Globus pallidus (tissue), 1 donor: ENCODE measurements around the gene DDX52.
"Not testable (repeated sequence)": the region's sequence is repeated elsewhere in the genome, so short reads cannot be mapped to it uniquely, and the experiment has no call there.

Experiments
- DNase-seq: peaks from one replicate; pipeline ENCODE4 v3.0.0-alpha.2; 2015; ENCODE audit warnings: low spot score

DDX52 gene

DNA sequence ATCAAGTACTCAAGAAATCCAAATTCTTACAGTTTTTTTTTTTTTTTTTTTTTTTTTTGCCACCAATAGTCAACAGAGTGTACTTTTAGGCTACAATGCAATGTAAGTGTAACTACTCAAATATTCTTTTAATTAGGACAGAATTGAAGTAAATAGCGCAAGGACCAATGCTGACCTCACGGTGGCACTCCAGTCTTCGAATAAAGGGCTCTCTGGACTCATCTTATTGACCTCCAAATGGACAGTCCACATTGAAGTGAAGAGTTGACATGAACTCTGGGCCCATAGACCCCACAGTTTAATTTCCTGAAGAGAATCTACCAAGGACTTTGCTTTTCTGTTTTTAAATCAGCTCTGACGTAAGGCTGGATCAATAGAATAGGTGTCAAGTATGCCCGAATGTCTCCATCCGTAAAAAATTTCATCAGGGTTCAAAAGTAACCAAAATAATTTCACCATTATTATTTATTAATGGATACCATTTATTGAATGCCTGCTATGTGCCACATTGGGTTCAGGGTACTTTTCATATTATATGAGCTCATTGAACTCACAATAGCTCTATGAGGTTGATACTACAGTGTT, 7.3 kb upstream of the DDX52 start:
- DNase-seq: peak; percentile 34

DNA sequence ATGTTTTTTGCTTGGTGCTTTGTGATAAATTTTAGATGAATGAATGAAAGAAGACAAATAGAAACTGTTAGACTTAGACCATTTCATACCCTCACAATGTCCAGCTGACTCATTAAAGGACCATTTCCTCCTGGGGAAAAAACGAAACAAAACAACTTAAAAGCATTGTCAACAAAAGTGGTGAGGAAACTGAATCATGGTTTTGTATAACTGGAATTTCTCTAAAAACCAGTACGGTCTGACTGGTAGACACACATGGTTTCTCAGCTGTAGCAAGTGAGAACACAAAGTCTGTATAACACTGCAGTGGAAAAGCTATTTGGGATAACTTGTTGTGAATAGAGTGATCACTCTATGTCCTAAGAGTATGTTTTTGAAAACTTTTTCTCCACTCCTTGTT, 5.3 kb upstream of the DDX52 start:
- DNase-seq: no peak

DNA sequence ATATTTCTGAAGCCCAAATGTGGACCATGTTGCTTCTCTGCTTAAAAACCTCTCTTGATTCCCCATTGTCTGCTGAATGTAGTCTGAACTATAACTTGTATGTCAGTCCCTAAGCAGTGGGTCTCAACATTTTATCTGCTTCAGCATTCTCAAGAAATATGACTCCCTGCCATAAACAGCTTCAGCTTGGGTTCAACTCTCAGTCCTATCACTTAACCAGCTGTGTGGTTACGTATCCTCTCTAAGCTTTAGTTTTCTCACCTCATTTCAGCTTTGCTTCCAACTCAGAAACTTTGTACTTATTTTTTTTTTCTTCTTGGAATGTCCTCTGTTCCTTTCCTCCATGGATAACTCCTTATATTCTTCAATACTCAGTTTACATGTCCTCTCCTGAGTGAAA, 4.6 kb upstream of the DDX52 start:
- DNase-seq: no peak

DNA sequence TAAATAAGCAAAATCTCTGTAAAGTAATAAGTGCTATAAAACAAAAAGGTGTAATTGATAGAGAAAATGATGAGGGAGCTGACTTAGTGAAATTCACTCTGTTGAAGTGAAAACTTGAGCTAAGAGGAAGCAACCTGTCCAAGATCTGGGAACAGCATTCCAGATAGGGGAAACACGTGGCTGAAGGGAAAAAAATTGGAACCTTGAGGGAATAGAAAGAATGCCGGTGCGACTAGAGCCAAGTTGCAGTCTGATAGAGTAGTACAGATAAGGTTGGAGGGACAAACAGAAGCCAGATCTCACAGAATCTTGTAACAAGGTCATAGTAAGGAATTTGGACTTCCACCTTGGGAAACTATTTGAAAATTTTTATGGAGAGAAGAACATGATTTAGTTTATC, 623 bp upstream of the DDX52 start:
- no peak for DNase-seq

DNA sequence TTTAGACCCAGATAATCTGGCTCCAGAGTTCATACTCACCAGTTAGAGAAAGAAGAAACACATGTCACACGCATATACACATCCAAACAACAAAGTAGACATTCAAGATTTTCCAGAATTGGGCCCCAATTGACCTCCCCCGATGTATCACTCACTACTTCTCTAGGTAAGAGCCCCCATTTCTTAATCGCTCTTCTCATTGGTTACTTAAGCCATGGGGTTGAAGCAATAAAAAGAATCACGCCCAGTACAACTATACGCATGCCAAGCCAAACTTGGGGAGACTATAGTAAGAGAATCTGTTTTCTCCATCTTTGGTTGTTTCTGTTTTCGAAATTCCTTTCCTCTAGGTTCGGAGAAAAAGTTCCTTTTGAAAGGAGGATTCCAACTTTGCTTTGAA, 565 bp downstream of the DDX52 start:
- no peak for DNase-seq

DNA sequence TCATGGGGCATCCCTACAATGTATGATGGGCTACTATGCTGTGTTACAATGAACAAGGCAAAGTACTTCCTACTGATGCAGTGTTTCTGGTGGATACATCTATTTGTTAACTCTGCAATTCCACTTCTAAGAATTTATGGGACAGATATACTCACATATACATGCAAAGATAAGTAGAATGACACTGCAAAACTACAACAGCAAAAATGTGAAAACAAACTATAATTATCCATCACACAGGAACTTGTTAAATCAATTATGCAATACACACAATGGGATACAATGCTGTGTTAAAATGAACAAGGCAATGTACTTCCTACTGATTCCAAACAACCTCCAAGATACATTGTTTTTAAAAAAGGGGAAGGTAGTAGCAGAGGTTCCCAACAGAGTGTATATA, 3.2 kb downstream of the DDX52 start:
- DNase-seq: no peak

- DNase-seq: no peak
These were observed 5.3 kb downstream of the DDX52 start for GRCh38 chr17:37637956-37638355.

GRCh38 chr17:37616430-37616829, 26.8 kb downstream of the DDX52 start:
- DNase-seq: not testable (repeated sequence)

- no peak for DNase-seq
These were observed 28.4 kb downstream of the DDX52 start for GRCh38 chr17:37614823-37615222.

GRCh38 chr17:37614391-37614790, 28.9 kb downstream of the DDX52 start:
- DNase-seq: no peak

DNA sequence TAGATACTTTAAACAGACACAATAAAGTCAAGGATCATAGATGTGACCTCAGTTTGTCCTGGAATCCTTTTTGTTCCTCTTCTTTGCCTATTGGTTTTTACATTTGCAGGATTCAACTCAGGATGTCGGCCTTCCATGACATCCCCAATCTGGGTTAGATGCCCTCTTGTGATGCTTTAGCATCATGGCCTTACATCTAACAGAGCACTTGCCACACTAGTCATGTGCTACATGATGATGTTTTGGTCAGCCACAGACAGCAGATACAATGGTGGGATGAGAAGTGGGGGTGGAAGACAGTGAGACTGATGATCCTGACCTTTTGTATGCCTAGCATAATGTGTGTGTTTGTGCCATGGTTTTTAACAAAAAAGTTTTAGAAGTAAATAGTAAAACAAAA, 32.3 kb downstream of the DDX52 start:
- peak; percentile 16 for DNase-seq

- not testable (repeated sequence) for DNase-seq
These were observed 33.2 kb downstream of the DDX52 start for GRCh38 chr17:37610041-37610420.

- peak; percentile 96 for DNase-seq
These were observed 33.8 kb downstream of the DDX52 start, which contains the start of gene SYNRG for GRCh38 chr17:37609170-37610040. Gene SYNRG, minus strand, starts transcription at chr17:37609418. Its CDS starts 63 bp downstream, at chr17:37609355.

DNA sequence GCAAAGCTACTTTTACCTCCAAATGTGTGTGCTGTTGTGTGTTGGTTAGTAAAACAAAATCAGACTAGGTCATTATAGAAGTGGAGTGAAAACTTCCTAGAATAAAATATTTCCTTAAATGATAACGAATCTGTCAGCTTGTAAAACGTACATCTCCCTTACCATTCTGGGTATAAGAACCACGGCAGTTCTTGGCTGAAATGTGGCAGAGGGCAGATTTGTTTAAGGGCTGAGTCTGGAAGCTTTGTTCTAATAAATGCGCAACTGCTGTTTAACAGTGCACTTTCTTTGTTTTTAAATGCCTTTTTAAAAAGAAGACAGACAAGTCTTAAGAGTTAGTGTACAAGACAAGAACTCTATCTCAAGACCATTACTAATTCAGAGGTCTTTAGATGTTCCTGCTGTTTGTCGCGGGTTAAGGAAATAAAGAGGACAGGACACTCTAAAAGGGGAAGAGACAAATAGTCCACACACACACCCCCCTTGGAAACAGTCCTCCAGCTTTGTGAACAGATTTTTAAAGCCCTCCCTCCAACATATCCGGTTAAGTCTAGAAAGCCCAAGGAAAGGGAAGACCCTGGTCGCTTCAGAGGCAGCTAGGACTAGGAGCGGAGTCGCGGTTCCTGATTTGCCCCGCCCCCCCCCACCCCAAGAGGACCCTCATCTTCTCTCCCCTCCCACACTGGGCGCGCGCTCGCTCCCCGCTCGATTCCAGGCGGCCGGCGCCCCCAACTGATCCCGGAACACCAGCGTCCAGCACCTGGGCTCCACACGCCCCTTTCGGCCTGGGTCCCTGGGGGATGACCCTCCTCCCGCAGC, 34.7 kb downstream of the DDX52 start:
- DNase-seq: peak; percentile 49

GRCh38 chr17:37607637-37608331, 35.5 kb downstream of the DDX52 start:
- DNase-seq: no peak

GRCh38 chr17:37605813-37606505, 37.3 kb downstream of the DDX52 start:
- DNase-seq: no peak

DNA sequence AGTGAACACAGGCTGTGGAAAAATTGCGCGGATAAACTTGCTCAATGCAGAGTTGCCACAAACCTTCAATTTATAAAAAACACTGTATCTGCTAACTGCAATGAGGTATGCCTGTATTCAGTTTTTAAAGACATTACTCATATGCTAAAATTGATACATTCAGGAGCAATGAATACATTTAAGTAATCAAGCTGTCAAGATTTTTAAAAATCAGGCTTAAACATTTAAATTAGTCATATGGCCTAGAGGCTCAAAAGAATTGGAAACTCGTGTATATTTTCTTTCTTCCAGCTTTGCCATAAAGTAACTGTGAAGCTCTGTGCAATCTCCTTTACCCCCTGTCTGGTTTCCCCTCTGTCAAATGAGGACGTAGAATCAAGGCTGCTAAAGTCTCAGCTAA, 38.2 kb downstream of the DDX52 start:
- DNase-seq: no peak

- DNase-seq: no peak
These were observed 38.7 kb downstream of the DDX52 start for GRCh38 chr17:37604556-37604955.

DNA sequence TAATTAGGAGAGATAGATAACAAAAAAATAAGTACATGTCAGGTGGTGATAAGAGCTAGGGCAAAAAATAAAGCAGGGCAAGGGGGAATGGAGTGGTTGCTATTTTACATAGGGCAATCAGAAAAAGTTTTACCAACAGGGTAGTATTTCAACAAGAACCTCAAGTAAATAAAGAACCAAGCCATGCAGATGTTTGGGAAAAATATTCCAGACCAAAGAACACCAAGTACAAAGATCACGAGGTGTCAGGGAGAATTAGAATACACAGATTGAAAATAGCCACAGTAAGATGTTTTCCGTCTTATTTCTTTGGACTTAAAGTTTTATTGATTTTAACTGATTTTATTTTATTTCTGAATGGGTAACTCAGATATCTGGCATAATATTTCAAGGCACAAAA, 45.1 kb downstream of the DDX52 start:
- DNase-seq: no peak

DNA sequence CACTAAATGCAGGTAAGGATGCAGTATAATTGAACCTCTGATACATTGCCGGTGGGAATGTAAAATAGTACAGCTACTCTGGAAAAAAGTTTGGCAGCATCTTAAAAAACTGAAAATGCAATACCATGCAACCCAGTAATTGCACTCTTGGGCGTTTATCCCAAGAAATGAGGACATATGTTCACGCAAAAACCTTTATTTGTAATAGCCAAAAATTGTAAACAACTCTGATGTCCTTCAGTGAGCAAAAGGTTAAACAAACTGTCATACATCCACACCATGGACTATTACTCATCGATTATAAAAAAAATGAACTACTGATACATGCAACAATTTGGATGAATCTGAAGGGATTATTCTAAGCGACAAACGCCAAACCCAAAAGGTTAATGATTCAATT, 51.0 kb downstream of the DDX52 start:
- DNase-seq: no peak

GRCh38 chr17:37585066-37585465, 58.2 kb downstream of the DDX52 start:
- no peak for DNase-seq

DNA sequence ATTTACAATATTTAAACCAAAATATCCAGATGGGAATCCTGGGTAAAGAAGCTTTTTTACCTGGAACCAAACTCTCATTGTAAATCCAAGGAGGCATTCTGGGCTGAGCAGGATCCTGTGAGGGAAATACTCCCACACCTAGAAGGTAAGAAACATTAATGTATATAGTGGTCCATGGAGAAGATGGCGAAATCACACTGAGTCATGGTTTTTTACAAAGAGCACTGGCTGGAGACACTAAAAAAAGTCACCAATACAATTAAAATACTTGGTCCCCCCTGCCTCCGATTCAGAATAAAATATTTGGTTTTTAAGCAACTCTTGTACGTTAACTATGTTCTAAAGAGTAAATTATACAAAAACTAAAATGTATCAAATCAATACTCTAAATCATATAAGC, 67.0 kb downstream of the DDX52 start:
- no peak for DNase-seq
